ENCODE measurements around the gene PCDH17.

PCDH17 gene

DNA sequence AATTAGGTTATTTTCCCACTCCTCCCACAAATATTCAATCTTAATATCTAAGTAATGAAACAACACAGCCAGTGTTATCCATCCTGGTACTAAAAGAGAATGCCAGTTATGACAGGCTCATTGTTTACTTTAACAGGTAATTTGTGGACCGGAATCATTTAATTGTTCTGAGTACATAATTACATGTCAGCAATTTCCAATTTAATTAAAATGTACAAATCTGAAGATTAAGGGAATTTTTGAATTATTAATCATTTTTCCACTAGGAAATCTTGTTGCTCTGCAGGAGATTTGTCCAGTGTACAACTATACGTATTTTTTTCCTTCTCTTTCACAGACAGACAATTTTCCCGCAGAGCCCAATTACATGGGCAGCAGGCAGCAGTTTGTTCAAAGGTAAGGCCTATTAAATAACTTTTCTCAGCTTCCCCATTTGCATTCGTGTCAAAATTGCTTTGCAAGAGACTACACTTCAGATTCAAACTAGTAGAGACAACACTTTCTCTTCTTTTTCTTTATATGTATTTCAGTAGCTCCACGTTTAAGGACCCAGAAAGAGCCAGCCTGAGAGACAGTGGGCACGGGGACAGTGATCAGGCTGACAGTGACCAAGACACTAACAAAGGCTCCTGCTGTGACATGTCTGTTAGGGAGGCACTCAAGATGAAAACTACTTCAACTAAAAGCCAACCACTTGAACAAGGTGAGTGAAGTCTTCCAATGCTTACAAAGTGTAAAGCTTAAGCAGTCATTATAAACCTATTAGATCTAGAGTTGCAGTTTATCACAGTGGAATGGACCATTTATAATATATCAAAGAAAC lies 34.8 kb downstream of the PCDH17 start:
- H3K4me1 Mint-ChIP-seq, result no peaks in the 10 kb centered on the region
- no peak for ATAC-seq

DNA sequence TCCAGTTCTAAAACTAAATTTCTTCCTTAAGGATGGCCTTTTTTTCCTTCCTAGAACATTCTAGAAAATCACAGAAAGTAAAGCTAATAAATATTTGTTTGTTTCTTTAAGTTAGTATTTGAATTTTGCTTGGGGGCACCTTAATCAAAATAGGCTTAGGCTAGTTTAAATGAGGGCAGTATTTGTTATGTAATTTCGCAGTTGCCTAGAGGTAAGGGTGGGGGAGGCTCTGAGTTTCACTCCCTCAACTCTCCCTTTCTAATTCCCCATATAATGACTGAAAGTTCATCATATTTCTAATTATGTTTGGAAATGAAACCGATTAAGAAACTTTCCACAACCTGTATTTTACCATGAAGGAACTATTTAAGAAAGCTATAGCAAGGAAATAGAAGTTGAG lies 40.6 kb downstream of the PCDH17 start:
- Mint-ChIP-seq H3K27me3 (no peaks in the 10 kb centered on the region), H3K27ac (no peak overlapping the region), H3K4me1 (no peaks in the 10 kb centered on the region), H3K4me3 (no peak overlapping the region), H3K9me3 (peaks cover 4% of the 10 kb centered on the region), H3K36me3 (ENCODE audit: low read depth) (no peaks in the 10 kb centered on the region)
- DNase-seq, result no peak
- no peak for ATAC-seq

More for the DNA sequence above, 34.8 kb downstream of the PCDH17 start:
- Mint-ChIP-seq H3K36me3 (ENCODE audit: low read depth) (no peaks in the 10 kb centered on the region), H3K27ac (no peak overlapping the region), H3K9me3 (peaks cover 8% of the 10 kb centered on the region), H3K27me3 (no peaks in the 10 kb centered on the region), H3K4me3 (no peak overlapping the region)
- no peak for DNase-seq

DNA sequence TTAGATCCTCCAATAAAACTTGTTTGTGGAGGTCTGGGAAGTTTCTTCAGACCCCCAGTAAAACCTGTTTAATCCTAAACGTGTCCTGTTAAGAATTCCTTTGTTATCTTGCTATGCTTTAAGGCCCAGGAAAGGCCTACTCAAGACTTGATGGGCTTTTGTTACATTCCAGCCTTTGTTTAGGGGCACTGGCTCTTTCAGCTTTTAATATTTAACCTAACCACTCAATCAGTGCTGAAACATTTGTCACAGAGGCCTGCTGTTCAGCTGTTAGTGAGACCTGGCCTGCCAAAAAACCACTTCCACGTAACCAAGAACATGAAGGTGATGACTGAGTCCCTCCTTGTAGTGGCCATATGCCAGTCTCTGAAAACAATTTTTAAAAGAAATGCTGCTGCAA lies 41.7 kb downstream of the PCDH17 start:
- no peaks in the 10 kb centered on the region for H3K4me1 Mint-ChIP-seq
- H3K36me3 Mint-ChIP-seq (ENCODE audit: low read depth), result no peaks in the 10 kb centered on the region
- DNase-seq (no peak), ATAC-seq (no peak)
- H3K9me3 Mint-ChIP-seq, result peaks cover 8% of the 10 kb centered on the region
- H3K27ac Mint-ChIP-seq, result no peak overlapping the region
- no peak overlapping the region for H3K4me3 Mint-ChIP-seq
- H3K27me3 Mint-ChIP-seq, result no peaks in the 10 kb centered on the region

DNA sequence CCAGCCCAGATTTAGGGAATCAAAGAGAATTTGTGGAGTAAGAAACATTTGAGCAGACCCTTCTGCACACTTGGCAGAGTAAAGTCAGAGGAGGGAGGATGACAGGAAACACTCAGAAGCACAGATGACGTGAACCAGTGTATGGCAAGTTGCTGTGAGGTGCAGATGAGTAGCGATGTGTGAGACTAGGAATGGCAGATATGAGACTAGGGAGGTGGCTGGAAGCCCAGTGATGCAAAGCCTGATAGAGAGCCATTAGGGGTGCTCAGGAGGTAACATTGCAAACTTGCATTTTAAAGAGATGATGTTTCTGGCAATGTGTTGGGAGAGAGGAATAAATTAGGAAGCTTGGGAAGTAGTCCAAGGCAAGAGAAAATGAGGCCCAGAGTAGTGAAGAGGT lies 44.0 kb downstream of the PCDH17 start:
- Mint-ChIP-seq H3K27ac (no peak overlapping the region), H3K9me3 (peaks cover 5% of the 10 kb centered on the region), H3K27me3 (no peaks in the 10 kb centered on the region), H3K4me1 (no peaks in the 10 kb centered on the region), H3K36me3 (ENCODE audit: low read depth) (no peaks in the 10 kb centered on the region), H3K4me3 (no peak overlapping the region)
- ATAC-seq (no peak), DNase-seq (no peak)

DNA sequence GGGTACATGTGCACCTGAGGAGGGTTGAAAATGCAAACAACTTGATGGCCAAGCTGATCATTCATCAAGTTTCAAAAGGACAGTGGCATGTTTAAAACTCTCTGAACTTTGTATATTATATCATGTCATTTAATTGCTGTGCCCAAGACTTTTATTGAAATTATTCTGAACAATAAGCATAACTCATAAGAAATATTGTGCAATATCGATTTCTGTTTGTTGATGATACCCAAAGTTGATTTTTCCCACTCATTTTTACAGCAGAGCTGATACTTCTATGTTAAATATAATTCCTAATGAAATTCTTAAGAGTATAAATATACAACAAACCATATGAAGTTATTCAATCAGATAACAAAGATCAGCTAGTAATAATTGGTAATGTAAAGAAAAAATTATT lies 49.1 kb downstream of the PCDH17 start:
- no peaks in the 10 kb centered on the region for H3K4me1 Mint-ChIP-seq
- ATAC-seq, result no peak
- no peak overlapping the region for H3K27ac Mint-ChIP-seq
- no peak for DNase-seq
- H3K9me3 Mint-ChIP-seq, result peaks cover 5% of the 10 kb centered on the region
- H3K27me3 Mint-ChIP-seq, result no peaks in the 10 kb centered on the region
- no peaks in the 10 kb centered on the region for H3K36me3 Mint-ChIP-seq (ENCODE audit: low read depth)
- no peak overlapping the region for H3K4me3 Mint-ChIP-seq

DNA sequence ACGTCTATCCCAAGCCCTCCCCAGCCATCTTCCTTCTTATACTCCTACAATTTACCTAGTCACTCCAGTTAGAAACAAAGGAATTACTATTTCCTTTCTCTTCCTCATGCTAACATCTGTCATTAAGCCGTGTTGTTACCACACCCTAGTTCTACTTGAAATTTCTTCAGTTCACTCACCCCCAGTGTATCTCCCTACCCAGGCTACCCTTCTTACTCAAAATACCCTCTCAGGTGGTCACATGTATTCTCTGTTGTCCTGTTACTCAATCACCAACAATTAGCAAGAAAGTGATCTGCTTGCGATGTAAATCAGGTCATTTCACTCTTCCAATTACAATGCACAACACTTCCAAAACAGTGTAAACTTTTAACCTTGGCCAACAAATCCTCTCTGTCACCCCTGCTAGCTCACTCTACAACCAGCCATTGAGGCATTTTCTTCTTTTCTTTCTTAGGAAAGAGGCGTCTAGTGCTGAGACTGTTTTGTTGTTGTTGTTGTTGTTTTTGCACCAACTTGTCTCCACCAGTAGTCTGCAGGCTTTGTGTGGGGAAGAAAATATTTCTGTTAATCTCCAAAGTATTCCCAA lies 50.7 kb downstream of the PCDH17 start:
- ATAC-seq (no peak), DNase-seq (no peak)
- H3K4me1 Mint-ChIP-seq, result no peaks in the 10 kb centered on the region
- H3K27ac Mint-ChIP-seq, result no peak overlapping the region
- no peaks in the 10 kb centered on the region for H3K27me3 Mint-ChIP-seq
- no peak overlapping the region for H3K4me3 Mint-ChIP-seq
- no peaks in the 10 kb centered on the region for H3K36me3 Mint-ChIP-seq (ENCODE audit: low read depth)
- peaks cover 4% of the 10 kb centered on the region for H3K9me3 Mint-ChIP-seq

DNA sequence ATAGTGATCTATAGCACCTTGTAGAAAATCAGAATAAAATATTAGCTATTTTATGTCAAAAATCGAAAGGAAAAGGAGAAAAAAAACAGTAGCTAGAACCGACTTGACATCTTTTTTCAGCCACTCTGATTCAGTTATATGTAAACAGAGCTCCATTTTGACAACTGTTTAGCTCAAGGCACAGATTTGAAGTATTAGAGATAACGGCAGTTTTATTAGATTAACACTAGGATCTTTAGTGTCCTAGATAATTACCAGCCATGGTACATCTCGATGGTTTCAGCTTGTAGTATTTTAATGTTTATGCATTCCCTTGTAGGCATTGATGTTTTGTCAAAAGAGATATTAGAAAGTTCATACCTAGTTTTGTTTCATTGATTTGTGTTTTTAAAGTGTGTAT lies 67.3 kb downstream of the PCDH17 start:
- no peak overlapping the region for H3K27ac Mint-ChIP-seq
- no peak for DNase-seq
- H3K27me3 Mint-ChIP-seq, result no peaks in the 10 kb centered on the region
- ATAC-seq, result no peak
- H3K4me3 Mint-ChIP-seq, result no peak overlapping the region
- no peaks in the 10 kb centered on the region for H3K36me3 Mint-ChIP-seq (ENCODE audit: low read depth)
- H3K9me3 Mint-ChIP-seq, result peaks cover 12% of the 10 kb centered on the region
- H3K4me1 Mint-ChIP-seq, result no peaks in the 10 kb centered on the region

DNA sequence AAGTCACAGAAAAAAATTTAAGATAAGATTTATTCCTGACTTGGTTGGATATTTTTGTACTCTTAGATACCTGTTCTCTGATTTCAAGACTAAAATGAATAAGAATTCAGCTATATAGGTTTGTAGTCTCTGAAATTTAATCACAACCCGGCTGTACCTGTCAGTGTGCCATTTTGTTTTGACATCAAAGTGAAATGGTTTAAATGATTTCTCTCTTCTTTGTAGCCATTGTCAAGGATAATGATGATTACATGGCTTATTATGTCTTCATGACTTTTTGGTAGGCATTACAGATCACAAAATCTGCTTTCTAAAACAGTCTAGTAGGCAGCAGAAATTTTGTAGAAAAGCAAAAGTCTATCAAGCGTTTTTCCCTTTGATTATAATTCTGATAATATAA lies 72.5 kb downstream of the PCDH17 start:
- ATAC-seq (no peak), DNase-seq (no peak)
- peaks cover 3% of the 10 kb centered on the region for H3K9me3 Mint-ChIP-seq
- no peaks in the 10 kb centered on the region for H3K36me3 Mint-ChIP-seq (ENCODE audit: low read depth)
- H3K27ac Mint-ChIP-seq, result no peak overlapping the region
- H3K4me1 Mint-ChIP-seq, result no peaks in the 10 kb centered on the region
- no peaks in the 10 kb centered on the region for H3K27me3 Mint-ChIP-seq
- no peak overlapping the region for H3K4me3 Mint-ChIP-seq

DNA sequence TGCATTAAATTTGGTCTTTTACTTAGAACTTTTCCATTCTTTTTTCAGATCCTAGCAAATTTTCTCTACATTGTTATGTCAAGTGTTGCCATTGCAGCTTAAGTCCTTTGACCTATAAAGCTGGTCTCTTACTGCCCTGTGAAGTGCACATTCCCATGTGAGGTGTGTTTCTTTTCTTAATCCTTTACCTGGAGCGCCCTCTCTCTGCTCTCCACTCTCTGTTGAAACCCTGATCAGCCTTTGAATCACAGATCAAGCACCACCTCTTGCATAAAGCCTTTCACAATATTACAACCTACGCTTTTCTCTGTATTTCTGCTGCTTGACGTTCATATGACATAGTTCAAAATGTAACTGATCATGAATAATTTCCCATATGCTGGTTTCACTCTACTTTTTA lies 84.8 kb downstream of the PCDH17 start:
- Mint-ChIP-seq H3K27me3 (no peaks in the 10 kb centered on the region), H3K4me1 (no peaks in the 10 kb centered on the region), H3K9me3 (peaks cover 3% of the 10 kb centered on the region), H3K36me3 (ENCODE audit: low read depth) (no peaks in the 10 kb centered on the region), H3K4me3 (no peak overlapping the region), H3K27ac (no peak overlapping the region)
- DNase-seq, result no peak
- no peak for ATAC-seq

DNA sequence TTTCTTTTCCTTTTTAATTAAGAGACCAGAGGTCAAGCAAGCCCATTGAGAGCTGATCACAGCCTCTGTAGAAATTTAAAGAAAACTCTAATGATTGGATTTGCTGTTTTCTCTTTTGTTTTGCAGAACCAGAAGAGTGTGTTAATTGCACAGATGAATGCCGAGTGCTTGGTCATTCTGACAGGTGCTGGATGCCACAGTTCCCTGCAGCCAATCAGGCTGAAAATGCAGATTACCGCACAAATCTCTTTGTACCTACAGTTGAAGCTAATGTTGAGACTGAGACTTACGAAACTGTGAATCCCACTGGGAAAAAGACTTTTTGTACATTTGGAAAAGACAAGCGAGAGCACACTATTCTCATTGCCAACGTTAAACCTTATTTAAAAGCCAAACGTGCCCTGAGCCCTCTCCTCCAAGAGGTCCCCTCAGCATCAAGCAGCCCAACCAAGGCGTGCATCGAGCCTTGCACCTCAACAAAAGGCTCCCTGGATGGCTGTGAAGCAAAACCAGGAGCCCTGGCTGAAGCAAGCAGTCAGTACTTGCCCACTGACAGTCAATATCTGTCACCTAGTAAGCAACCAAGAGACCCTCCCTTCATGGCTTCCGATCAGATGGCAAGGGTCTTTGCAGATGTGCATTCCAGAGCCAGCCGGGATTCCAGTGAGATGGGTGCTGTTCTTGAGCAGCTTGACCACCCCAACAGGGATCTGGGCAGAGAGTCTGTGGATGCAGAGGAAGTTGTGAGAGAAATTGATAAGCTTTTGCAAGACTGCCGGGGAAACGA lies 93.1 kb downstream of the PCDH17 start:
- Mint-ChIP-seq H3K4me3 (no peak overlapping the region), H3K36me3 (ENCODE audit: low read depth) (no peaks in the 10 kb centered on the region), H3K9me3 (no peaks in the 10 kb centered on the region), H3K27ac (no peak overlapping the region), H3K27me3 (no peaks in the 10 kb centered on the region), H3K4me1 (no peaks in the 10 kb centered on the region)
- ATAC-seq (no peak), DNase-seq (no peak)

DNA sequence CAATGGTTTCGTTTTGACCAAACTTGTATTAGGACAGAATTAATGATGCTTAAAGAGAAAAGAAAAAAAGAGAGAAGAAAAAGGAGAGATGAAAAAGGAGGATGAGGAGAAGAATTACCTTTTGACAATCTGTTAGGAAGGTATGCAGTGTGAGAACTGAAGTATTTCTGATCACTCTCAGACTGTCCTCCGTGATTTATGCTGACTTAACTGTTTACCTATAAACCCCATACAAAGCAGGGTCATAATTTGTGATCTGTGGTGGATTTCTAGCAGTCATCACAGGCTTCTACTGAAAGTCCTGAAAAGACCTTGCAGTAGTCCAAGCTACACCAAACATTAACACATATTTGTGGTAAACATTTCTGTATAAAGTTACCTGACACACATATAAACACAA lies 93.9 kb downstream of the PCDH17 start:
- Mint-ChIP-seq H3K4me1 (no peaks in the 10 kb centered on the region), H3K4me3 (no peak overlapping the region), H3K27me3 (no peaks in the 10 kb centered on the region), H3K36me3 (ENCODE audit: low read depth) (no peaks in the 10 kb centered on the region), H3K27ac (no peak overlapping the region), H3K9me3 (no peaks in the 10 kb centered on the region)
- DNase-seq (no peak), ATAC-seq (no peak)

DNA sequence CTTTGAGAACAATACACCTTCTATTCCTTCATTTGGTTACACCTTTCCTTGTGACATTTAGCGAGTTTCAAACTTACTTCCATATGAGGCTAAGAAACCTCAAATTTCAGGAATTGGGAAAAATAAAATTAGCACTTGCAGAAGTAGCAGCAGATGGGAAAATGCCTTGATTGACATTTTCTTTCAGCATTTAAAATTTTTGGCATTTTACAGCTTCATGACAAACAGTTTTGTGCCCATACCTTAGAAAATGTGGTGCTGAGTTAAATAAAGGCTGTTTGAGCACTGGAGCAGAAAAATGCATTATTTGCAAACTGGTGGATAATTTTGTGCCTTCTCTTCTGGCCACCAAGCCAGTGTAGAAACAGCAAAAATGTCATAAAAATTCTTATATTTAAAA lies 95.4 kb downstream of the PCDH17 start:
- DNase-seq (no peak), ATAC-seq (no peak)
- H3K27ac Mint-ChIP-seq, result no peak overlapping the region
- no peaks in the 10 kb centered on the region for H3K9me3 Mint-ChIP-seq
- H3K27me3 Mint-ChIP-seq, result no peaks in the 10 kb centered on the region
- no peaks in the 10 kb centered on the region for H3K4me1 Mint-ChIP-seq
- H3K36me3 Mint-ChIP-seq (ENCODE audit: low read depth), result no peaks in the 10 kb centered on the region
- no peak overlapping the region for H3K4me3 Mint-ChIP-seq

DNA sequence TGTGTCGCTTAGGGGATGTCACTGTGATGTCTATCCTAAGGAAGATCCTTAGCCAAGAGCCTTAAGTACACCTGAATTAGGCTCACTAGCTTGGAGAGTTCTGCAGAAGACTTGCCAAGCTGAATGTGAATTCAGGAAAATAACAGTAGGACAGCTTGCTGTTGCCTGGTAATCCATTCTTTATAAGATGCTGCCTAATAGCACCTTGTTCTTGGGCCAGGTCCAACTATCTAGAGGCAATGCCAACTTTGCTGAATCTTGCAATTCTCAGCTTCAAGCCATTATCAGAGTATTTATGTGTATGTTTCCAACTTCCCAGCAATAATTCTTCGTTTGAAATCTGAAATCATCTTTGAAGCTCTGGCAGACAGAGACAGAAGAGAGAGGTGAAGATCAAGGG lies 102.8 kb downstream of the PCDH17 start:
- no peak overlapping the region for H3K4me3 Mint-ChIP-seq
- no peaks in the 10 kb centered on the region for H3K36me3 Mint-ChIP-seq (ENCODE audit: low read depth)
- H3K27me3 Mint-ChIP-seq, result no peaks in the 10 kb centered on the region
- no peak for ATAC-seq
- no peak overlapping the region for H3K27ac Mint-ChIP-seq
- DNase-seq, result no peak
- H3K9me3 Mint-ChIP-seq, result peaks cover 4% of the 10 kb centered on the region
- no peaks in the 10 kb centered on the region for H3K4me1 Mint-ChIP-seq

DNA sequence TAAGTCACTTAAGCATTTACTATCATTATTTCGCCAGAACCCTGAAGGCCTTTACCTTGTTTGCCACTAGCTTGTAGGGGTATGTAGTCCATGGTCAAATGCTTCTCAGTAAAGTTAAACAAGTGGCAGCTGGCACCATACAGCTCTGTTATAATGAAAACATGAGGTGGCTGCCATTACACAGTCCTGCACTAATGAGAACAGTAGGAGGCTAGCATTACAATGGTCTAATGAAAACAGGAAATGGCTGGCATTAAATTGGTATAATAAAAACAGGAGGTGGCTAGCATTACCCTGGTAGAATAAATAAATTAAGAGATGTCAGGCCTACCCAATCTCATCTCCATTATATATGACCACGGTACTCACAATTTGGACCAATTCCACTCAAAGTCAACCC lies 107.5 kb downstream of the PCDH17 start:
- peaks cover 4% of the 10 kb centered on the region for H3K9me3 Mint-ChIP-seq
- no peak for DNase-seq

DNA sequence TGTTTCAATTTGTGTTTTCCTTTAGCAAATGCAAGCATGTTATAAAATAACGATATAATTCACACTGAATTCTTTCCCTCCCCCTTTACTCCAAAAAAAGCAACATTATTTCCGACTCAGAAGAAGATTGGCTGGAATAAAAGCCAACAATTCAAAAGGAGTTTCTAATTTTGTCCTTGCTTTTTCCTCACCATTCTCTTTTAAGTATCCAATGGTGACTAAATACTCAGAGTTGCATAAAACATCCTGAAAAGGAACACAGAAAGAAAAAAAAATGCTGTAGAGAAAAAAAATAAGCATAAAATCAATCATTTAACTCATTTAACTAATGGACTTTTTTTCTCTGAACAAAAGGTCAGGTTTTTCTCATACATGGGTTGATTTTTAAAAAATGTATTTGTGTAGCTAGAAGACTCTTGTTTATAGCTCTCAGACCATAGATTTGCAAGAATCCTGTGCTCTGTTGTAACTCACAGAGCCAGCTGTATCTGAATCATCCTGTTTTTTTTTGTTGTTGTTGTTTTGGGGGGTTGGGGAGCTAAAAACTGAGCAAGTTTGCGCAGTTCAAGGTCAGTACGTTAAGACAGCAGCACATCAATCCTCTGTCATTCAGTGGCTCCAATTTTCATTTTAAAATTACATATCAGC lies 108.1 kb downstream of the PCDH17 start:
- Mint-ChIP-seq H3K27ac (no peak overlapping the region), H3K4me1 (no peaks in the 10 kb centered on the region), H3K4me3 (no peak overlapping the region), H3K9me3 (peaks cover 4% of the 10 kb centered on the region), H3K36me3 (ENCODE audit: low read depth) (no peaks in the 10 kb centered on the region), H3K27me3 (no peaks in the 10 kb centered on the region)
- DNase-seq (no peak), ATAC-seq (no peak)

More for the DNA sequence above, 107.5 kb downstream of the PCDH17 start:
- no peaks in the 10 kb centered on the region for H3K4me1 Mint-ChIP-seq
- H3K27me3 Mint-ChIP-seq, result no peaks in the 10 kb centered on the region
- no peaks in the 10 kb centered on the region for H3K36me3 Mint-ChIP-seq (ENCODE audit: low read depth)
- no peak overlapping the region for H3K27ac Mint-ChIP-seq
- no peak for ATAC-seq
- H3K4me3 Mint-ChIP-seq, result no peak overlapping the region
